ENCODE results near the gene ADCY9.
"Not testable (repeated sequence)": the region's sequence is repeated elsewhere in the genome, so short reads cannot be mapped to it uniquely, and the experiment has no call there.

ADCY9 gene

DNA sequence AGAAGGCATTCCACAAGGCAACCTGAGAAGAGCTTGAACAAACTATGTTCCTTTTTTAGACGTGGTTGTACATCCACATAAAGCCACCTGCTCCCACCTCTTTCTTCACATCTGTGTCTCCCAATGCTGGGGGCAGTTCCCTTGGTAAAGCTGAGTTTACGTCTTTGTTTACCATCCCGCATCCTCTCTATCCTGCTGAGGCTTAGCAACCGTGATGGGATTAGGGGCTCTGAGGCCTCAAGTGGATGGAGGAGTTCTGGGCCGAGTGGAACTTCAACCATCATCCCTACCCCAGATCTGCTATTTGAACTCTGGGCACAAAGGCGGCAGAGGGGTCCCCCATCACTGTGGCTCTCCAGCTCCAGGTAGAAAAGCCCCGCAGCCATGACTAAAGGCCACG lies 141.5 kb downstream of the ADCY9 start:
- no peak for DNase-seq (ENCODE audit: low read depth)

DNA sequence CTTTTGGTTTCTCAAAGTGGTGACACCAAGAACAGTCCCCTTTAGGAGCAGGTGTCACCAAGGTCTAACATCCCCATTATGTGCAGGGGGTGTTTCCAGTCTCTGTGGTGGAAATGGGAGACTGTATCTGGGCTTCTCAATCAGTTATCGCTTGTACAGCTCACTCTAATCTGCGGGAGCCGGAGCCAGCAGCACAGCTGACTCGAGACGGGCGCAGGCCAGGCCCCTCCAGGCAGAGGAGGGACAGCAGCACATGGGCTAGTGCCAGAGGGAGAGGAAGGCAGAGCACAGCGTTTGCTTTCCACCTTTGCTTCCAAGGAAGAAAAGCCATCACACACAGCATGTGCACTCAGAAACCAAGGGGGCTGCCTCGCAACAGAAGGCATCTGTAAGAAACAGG lies 144.5 kb downstream of the ADCY9 start:
- DNase-seq (ENCODE audit: low read depth): no peak

DNA sequence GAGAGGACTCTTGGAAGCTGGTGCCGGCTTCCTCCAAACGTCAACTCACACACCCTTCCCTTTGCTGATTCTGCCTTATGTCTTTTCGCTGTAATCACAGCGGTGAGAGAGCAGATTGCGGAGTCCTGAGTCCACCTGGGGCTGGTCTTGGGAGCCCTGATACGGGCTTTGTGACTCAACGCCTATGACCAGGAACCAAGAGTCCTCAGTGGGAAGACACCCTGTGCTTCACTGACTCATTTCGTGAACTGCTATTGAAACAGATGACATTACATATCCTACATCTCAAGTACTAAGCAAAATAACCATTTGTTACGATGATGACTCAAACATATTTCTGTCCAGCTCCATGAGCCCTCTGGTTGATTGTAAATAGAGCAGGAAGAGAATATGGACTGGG lies 145.0 kb downstream of the ADCY9 start:
- DNase-seq (ENCODE audit: low read depth): no peak

DNA sequence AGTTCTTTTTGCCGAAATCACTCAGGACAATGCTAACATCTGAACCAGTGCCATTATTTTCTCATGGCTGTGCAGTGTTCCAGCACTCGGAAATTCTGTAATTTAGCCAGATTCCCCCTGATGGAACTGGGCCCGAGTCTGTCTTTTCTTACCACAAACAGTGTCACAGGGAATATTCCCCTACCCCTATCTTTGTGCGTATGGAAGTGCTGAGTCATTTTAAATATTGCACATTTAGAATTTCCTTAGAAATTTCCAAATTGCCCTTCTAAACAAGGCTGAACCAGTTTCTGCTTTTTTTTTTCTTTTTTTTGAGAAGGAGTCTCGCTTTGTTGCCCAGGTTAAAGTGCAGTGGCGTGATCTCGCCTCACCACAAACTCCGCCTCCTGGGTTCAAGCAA lies 147.7 kb downstream of the ADCY9 start:
- DNase-seq (ENCODE audit: low read depth): no peak

DNA sequence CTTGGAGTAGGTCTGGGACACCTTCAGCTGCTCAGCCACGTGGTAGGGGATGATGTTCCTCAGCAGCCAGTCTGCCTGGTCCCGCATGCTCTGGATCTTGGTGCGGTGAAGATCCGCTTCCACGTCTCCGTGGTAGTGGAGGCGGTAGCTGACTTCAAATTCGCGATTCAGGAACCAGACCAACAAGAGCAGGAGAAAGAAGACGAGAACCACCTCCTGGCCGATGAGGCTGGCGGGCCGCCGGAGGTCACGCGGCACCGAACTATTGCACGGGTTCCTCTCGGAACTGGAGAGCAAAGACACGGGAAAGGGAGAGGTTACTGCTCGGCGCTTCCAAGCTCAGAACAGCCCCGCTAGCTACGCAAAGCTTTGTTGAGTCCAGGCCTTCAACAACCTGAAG lies 149.6 kb downstream of the ADCY9 start:
- DNase-seq (ENCODE audit: low read depth): no peak

DNA sequence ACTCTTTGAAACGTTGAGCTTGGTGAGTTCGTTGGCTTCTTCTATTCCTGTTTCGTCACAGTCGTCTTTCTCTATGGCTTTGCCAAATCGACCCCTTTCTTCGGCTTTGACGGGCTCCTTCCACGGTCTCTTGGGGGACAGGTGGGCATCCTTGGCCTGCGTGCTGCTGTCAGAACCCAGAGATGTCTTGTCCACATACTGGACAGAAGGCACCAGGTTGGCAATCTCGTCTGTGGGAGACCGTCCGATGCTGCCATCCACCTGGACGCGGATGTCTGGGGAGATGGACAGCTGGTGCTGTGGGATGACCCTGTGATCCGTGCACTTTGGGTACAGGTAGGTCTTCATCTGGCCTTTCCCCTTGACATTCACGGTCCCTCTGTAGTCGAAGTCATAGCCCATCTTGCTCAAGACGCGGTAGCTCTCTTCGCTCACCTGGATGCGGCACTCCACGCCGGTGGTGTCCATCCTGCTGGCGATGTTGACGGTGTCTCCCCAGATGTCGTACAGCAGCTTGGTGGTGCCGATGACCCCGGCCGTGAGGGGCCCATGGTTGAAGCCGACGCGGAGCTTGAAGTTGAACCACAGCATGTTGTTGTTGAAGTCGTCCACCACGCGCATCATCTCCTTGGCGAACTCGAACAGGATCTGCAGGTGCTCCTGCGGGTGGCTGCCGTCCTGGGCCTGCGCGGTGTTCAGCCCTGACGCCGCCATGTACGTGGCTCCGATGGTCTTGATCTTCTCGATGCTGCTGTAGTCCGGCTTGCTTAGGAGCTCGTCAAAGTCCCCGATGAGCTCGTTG lies 150.3 kb downstream of the ADCY9 start:
- DNase-seq (ENCODE audit: low read depth): no peak

DNA sequence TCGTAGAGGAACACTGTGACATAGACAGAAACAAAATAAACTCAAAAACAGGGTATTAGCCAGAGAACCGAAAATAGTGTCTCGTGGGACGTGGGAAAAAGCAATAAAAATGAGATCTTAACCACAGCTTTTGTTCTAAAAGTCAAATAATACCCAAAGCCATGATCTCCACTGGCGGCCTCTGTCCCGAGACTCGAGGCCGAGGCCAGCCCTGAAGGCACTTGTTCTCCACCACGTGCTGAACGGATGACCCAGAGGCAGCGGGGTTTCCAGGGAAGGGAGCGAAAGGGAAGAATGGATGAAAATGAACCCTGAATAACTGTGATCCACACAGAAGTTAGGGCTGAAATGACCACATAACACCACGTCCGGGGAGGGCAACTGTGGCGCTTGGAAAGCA lies 150.9 kb downstream of the ADCY9 start:
- DNase-seq (ENCODE audit: low read depth): no peak

DNA sequence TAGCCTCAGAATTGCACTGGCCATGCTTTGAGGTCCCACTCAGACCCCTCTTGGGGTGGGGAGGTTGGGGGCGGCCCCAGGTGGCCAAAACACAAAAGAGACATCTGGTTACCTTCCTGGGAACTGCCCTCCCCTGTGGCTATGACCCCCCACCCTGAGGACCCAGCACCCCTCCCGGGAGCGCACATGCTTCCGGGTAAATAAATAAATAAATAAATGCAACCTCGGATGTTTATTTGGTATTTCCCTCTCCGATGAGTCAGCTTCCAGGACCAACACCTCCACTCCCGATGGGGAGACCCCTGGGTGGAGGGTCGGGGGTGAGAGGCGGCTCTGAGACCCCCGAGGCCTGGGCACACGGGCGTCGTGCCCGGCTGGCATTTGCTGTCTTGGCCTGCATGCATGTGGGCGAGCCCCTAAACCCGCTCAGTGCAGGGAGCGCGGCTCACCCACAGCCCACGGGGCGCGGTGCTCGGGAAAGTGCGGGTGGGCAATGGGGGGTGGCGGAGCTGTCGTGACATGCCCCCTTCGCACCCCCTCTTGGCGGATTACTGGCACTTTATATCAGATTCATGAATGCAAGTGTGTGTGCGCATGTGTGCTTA lies 151.5 kb downstream of the ADCY9 start:
- DNase-seq (ENCODE audit: low read depth): no peak

DNA sequence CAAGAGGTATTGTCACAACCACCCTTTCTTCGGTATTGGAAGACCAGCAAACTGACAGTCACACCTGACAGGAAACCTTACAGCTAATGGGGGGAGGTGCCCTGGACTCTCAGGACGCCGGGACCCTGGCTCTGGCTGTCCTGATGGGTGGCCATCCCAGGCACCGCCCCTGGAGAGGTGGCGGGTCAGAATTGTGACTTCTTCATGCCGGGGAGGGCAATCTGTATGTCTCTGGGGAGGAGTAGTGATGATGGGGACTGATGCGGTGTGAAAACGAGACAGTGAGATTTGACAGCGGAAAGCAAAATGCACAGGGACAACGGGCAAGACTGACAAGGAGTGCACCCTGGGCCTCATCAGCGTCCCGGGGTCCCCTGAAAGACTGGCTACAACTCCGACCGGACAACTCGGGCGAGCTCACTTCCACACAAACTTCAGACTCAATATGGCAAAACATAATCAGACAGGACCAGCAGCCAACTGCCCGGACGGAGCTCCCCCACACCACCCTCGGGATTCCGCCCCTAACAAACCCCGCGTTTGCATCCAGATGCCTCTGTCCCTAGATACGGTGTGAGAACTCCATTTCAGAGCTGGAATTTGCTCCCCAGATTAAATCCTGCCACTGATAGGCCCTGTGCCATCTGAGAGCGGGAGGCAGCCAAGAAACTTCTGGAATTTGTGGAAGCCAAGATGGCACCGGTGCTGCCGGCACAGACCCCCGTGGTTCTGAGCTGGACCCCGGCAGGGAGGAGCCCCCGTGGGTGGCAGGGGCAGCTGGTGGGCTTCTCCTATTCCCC lies 152.2 kb downstream of the ADCY9 start:
- no peak for DNase-seq (ENCODE audit: low read depth)

DNA sequence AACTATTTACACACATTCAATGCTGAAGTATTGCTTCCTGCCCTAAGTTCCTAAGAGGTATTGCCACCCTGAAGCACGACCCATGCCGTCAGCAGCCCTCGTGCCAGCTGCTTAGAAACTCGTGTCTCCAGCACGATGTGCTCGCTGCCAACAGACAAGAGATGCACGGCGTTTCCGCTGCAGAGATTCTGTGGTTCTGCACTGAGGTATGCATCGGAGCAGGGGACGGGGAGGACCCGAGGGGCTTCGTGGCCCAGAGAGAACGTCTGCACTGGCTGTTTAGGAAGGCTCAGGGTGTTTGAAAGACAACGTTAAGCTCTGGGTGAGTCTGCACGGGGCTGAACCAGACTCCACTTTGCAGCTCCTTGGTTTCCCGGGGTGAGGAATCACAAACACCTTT lies 153.0 kb downstream of the ADCY9 start:
- peak; percentile 18 for DNase-seq (ENCODE audit: low read depth)

DNA sequence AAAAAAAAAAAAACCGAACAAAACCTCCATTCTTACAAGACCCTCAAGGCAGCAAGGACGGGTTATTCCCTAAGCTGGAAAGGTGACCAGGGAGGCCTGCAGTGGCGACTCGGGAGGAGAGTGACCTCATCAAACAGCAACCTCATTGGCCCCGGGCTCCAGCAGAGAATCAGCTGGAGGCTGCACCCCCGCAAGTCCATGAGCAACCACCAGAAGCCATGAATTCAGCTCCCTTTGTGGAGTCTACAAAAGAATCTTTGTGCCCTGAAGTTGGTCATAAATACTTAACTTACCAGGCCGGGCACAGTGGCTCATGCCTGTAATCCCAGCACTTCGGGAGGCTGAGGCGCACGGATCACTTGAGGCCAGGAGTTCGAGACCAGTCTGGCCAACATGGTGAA lies 154.8 kb downstream of the ADCY9 start:
- DNase-seq (ENCODE audit: low read depth): no peak

DNA sequence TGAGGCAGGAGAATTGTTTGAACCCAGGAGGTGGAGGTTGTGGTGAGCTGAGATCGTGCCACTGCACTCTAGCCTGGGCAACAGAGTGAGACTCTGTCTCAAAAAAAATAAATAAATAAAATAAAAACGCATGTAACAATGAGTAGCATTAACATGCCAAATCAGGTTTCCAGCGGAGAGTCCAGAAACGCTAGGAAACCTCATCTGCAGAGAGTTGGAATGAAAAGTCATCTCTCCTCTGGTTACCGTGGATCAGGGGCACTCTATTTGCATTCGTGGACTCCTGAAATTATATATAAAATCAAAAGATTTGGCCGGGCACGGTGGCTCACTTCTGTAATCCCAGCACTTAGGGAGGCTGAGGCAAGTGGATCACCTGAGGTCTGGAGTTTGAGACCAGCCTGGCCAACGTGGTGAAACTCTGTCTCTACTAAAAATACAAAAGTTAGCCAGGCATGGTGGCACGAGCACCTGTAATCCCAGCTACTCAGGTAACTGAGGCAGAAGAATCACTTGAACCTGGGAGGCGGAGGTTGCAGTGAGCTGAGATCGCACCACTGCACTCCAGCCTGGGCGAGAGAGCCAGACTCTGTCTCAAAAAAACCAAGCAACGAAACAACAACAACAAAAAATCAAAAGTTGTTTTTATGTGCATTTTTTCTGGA lies 156.2 kb downstream of the ADCY9 start:
- DNase-seq (ENCODE audit: low read depth): not testable (repeated sequence)

DNA sequence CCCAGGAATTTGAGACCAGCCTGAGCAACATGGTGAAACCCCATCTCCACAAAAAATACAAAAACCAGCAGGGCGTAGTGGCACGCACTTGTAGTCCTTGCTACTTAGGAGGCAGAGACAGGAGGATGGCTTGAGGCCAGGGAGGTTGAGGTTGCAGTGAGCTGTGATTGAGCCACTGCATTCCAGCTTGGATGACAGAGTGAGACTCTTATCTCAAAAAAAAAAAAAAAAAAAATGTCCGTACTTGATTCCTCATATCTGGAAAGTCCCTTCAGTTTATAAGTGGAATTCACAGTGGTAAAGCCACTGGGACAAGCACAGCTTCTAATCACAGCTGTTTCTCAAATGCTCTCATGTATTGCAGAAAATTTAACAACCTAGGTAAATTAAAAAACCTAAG lies 157.1 kb downstream of the ADCY9 start:
- no peak for DNase-seq (ENCODE audit: low read depth)

DNA sequence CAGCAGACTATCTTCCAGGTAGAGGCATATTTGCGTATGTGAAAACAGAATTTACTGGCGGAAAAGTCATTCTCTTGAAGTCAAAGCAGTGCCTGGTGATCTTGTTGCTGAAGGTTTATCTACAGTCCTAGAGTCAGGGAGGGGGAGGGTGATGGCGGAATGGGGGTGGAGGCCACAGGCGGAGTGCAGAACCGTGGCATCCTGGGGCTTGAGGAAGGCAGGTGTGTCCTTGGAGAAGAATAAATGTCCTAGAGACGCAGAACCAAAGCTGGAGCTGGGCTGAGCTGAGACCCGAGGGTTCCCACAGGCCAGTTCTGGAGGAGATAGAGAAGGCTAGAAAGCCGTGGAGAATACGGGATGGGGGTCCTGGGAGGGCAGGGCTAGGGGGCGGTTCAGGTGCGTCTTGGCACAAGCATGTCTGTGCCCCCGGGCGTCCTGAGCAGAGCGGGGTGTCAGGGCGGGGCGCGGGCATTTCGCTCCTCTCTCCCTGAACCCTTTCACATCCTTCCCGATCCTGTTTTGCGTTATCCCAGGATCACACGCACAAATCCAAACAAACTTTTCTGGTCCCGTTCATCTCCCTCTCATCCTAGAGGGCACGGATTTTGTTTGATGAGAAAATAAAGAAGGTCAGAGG lies 158.8 kb downstream of the ADCY9 start:
- DNase-seq (ENCODE audit: low read depth): no peak

DNA sequence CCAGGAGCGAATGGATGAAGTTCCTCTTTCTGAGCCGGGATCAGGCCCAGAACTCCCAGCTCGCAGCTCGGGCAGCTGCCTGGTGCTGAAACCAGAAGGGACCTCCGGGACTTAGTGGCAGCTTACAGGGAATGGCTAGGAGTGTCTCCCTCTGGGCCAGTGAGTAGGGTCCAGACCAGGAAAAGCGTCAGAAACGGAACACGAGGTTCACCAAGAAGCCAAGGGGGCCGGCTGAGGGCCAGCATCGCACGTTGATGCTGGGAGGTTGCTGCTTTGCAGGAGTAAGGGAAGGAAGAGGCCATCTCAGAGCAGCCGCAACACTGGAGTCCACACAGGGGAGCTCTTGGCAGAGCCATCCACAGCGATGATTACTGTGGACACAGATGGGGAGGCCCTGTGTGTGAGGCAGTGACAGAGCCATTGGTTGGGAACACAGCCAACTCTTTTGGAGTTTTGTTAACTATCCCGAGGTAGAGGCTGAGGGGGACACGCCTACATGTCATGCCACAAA lies 161.8 kb downstream of the ADCY9 start:
- DNase-seq (ENCODE audit: low read depth): no peak

DNA sequence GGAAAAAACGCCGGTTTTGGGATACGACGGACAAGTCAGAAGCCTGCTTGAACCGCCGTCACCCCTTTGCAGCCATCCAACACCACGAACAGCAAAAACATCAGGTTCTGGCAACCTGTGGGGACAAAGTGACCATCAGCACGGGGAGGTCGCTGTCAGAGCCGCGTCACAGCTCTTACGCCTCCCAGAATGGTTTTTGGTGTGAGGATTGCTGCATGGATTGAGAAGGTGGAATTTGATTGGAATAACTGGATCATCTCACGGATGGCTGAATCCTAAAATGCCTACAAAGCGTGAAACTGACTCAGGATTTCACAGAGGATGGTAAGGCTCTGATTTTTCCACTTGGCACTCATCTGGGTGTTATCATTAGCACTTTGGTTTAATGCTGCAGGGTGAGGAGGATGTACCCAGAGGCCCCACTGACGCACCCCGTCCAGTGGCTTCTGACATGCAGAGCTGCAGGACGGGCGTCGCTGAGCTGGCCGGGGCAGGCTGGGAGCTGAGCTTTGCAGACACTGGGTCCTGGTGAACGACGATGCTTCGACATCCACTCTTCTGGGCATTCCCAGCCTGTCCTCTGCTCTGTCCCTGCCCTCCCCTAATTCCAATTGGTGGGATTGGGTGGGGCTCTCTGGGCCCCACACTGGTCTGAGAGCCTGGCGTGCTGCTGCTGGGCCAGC lies 162.4 kb downstream of the ADCY9 start:
- DNase-seq (ENCODE audit: low read depth): no peak

DNA sequence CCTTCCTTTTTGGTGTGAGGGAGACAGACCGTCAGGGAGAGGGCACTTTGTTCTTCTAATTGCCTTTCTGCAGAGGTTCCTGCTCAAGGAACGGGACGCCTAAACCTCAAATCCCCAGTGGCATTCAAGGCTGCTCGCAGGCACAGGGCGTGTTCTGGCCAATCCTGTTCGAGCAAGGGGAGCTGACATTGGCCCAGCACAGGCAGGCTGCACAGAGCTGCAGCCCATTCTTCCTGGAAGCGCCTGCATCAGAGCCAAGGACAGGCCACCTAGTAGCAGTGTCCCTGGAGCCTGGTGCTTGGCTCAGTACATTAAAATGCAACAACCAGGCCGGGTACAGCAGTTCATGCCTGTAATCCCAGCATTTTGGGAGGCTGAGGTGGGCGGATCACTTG lies 163.5 kb downstream of the ADCY9 start:
- no peak for DNase-seq (ENCODE audit: low read depth)

DNA sequence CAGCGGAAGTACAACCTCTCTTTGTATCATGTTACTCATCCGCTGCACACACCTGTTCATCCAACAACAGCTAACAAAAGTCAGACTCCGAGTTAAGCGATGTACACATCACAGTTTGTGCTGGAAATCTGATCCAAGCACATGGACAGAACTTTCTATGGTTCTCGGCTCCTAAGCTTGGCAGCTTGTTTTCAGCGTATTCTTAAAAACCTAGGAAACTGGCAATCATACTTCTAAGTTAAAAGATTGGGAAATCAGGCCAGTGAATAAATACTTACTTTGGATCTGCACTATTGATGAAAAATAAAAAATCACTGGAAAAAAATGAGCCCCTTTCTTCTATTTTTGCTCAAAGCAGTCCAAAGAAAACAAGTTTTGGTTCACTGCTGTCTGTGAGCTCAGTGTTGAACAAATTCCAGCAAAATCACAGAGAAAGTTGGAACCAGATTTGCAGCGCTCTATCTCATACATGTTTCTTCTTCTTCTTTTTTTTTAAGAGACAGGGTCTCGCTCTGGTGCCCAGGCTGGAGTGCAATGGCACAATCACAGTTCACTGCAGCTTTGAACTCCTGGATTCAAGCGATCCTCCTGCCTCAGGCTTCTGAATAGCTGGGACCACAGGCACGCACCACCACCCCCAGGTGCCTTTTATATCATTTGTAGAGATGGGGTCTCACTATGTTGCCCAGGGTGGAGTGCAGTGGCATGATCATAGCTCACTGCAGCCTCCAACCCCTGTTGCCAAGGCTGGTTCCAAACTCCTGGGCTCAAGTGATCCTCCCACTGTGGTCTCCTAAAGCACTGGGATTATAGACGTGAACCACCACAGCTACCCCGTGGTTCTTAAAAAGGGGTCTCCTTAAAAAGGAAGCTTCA lies 164.1 kb downstream of the ADCY9 start:
- no peak for DNase-seq (ENCODE audit: low read depth)

DNA sequence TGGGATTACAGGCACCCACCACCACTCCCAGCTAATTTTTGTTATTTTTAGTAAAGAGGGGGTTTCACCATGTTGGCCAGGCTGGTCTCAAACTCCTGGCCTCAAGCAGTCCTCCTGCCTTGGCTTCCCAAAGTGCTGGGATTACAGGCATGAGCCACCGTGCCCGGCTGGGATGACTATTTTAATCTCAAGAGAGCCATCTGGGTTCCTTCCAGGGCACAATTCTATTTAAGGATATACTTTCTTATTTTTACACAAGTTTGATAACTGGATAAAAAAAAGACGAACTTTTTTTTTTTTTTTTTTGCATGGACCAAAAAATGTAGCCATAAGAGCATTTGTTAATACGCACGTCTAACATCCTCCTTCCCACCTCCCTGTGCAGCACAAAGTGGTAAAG lies 164.9 kb downstream of the ADCY9 start:
- not testable (repeated sequence) for DNase-seq (ENCODE audit: low read depth)
